Tibial nerve (tissue), 4 donors: ENCODE measurements around the gene SNAI1. TPM values are rescaled to one million over a fixed set of nuclear protein-coding genes. Genes with fewer than 3 reads are reported as not detected.
"Not testable (repeated sequence)": the region's sequence is repeated elsewhere in the genome, so short reads cannot be mapped to it uniquely, and the experiment has no call there.

Experiments
- DNase-seq, 2 donors: peaks; one replicate each; pipeline ENCODE4 v3.0.0-alpha.2; 2019; ENCODE audit warnings: low spot score in 2 of 2
- H3K27ac ChIP-seq, 4 donors: fragments of 200-600 bp; sonication (generic) in 3 of 4; one replicate each; pipeline ENCODE4 v1.5.1; 2017 to 2019; ENCODE audit warnings: mild to moderate bottlenecking in 1 of 4
- H3K27me3 ChIP-seq, 2 donors: fragments of 200-600 bp; sonication (generic) in 1 of 2; one replicate each; pipeline versions ENCODE4 v1.5.1 to v1.6.0; 2017 to 2019
- H3K36me3 ChIP-seq, 3 donors: fragments of 200-600 bp; sonication (generic); one replicate each; pipeline ENCODE4 v1.5.1; 2018 to 2019
- H3K4me1 ChIP-seq, 4 donors: fragments of 200-600 bp; sonication (generic) in 3 of 4; one replicate each; pipeline ENCODE4 v1.5.1; 2017 to 2019
- H3K4me3 ChIP-seq, 4 donors: fragments of 200-600 bp; sonication (generic) in 3 of 4; one replicate each; pipeline ENCODE4 v1.5.1; 2017 to 2019; ENCODE audit warnings: mild to moderate bottlenecking in 1 of 4, moderate library complexity in 1 of 4
- H3K9me3 ChIP-seq, 4 donors: fragments of 200-600 bp; sonication (generic) in 3 of 4; one replicate each; pipeline ENCODE4 v1.5.1; 2017 to 2019
- CTCF ChIP-seq, 5 experiments: fragments of 200-600 bp in 3 of 5; fragments of 450-650 bp in 2 of 5; sonication (generic) in 3 of 5; IDR thresholded peaks; one replicate each; pipeline ENCODE4 v1.5.1; 2016 to 2019; ENCODE audit warnings: antibody characterized with exemption in 5 of 5, mild to moderate bottlenecking in 3 of 5, moderate library complexity in 2 of 5
- EP300 ChIP-seq, 2 donors: sonication (generic); formaldehyde crosslinking; IDR thresholded peaks; one replicate each; pipeline ENCODE4 v1.6.1; 2017; ENCODE audit warnings: antibody characterized with exemption in 2 of 2, mild to moderate bottlenecking in 1 of 2
- POLR2A ChIP-seq, 2 donors: fragments of 450-650 bp; IDR thresholded peaks; one replicate each; pipeline ENCODE4 v1.6.1; 2017; ENCODE audit warnings: antibody characterized with exemption in 2 of 2, mild to moderate bottlenecking in 2 of 2, moderate library complexity in 2 of 2
- WGBS, 2 donors: methylation state at CpG; one replicate each; pipeline ENCODE4 v1.1.5; 2018; 5-methylcytosine and 5-hydroxymethylcytosine counted together
- total RNA-seq, 4 donors: library from RNA; depleted of rRNA; stranded (reverse); fragments of >200 nt; gene quantifications; one replicate each; pipeline ENCODE4 v1.1.0, GENCODE V29; 2016

SNAI1 gene
- total RNA-seq, 4 donors from 2014 or later = 4.2 to 14.4 (median 6.0) TPM

- WGBS, 2 donors = 22 to 23% methylated on average over 56 to 57 of the region's 71 CpGs
- TF ChIP-seq EP300 (IDR thresholded peaks at IDR 0.05) (no peak), CTCF (IDR thresholded peaks at IDR 0.05) (no peak), POLR2A (IDR thresholded peaks at IDR 0.05) (no peak)
- Histone ChIP-seq H3K27ac (no peak overlapping the region), H3K9me3 (no peaks in the 10 kb centered on the region), H3K4me1 (peaks cover 0 to 11% (median 2%) of the 10 kb centered on the region in 4 donors), H3K27me3 (no peaks in the 10 kb centered on the region), H3K4me3 (peak overlapping the region in 1 of 4 donors; percentile 28), H3K36me3 (no peaks in the 10 kb centered on the region)
- no peak for DNase-seq
Observed at GRCh38 chr20:50009521-50010454, 27.0 kb downstream of the SNAI1 start.

GRCh38 chr20:50011597-50011996, 28.8 kb downstream of the SNAI1 start:
- not testable (repeated sequence) for H3K27me3 ChIP-seq, H3K36me3 ChIP-seq, H3K9me3 ChIP-seq, H3K4me3 ChIP-seq, H3K27ac ChIP-seq, DNase-seq
- H3K4me1 ChIP-seq = peaks cover 0 to 21% (median 2%) of the 10 kb centered on the region in 4 donors
- 72 to 76% methylated on average over 2 to 3 of the region's 3 CpGs for WGBS, 2 donors

- H3K36me3 ChIP-seq = no peaks in the 10 kb centered on the region
- H3K9me3 ChIP-seq = no peaks in the 10 kb centered on the region
- 72 to 74% methylated on average over 10 to 12 of the region's 12 CpGs for WGBS, 2 donors
- H3K27ac ChIP-seq = no peak overlapping the region
- peaks cover 0 to 26% (median 2%) of the 10 kb centered on the region in 4 donors for H3K4me1 ChIP-seq
- H3K27me3 ChIP-seq = no peaks in the 10 kb centered on the region
- H3K4me3 ChIP-seq = no peak overlapping the region
- TF ChIP-seq POLR2A (IDR thresholded peaks at IDR 0.05) = no peak
- TF ChIP-seq CTCF (IDR thresholded peaks at IDR 0.05) = no peak
- no peak for TF ChIP-seq EP300 (IDR thresholded peaks at IDR 0.05)
- no peak for DNase-seq
Observed at GRCh38 chr20:50012282-50013263, 29.8 kb downstream of the SNAI1 start.

- no peak overlapping the region for H3K4me3 ChIP-seq
- H3K27ac ChIP-seq = no peak overlapping the region
- no peak for DNase-seq
- peaks cover 0 to 33% (median 2%) of the 10 kb centered on the region in 4 donors for H3K4me1 ChIP-seq
- 83 to 85% methylated on average over 7 of the region's 7 CpGs for WGBS, 2 donors
- H3K9me3 ChIP-seq = no peaks in the 10 kb centered on the region
- TF ChIP-seq POLR2A (IDR thresholded peaks at IDR 0.05) (no peak), CTCF (IDR thresholded peaks at IDR 0.05) (no peak), EP300 (IDR thresholded peaks at IDR 0.05) (no peak)
- H3K27me3 ChIP-seq = no peaks in the 10 kb centered on the region
- no peaks in the 10 kb centered on the region for H3K36me3 ChIP-seq
Observed at GRCh38 chr20:50013976-50014375, 31.2 kb downstream of the SNAI1 start.
